Amniotic epithelial cell (primary cell): ENCODE results near the gene RASL11A.
"Not testable (repeated sequence)": the region's sequence is repeated elsewhere in the genome, so short reads cannot be mapped to it uniquely, and the experiment has no call there.

Source experiments
- DNase-seq: peaks from one replicate; pipeline ENCODE4 v3.0.0-alpha.2; 2010; ENCODE audit warnings: low read depth

The RASL11A gene

GRCh38 chr13:27270594-27271520 is at the start of gene RASL11A:
Gene RASL11A, plus strand, starts transcription at chr13:27270830. Its CDS starts 115 bp downstream, at chr13:27270945.
- DNase-seq, result peak; percentile 77

GRCh38 chr13:27222100-27222499 is 48.5 kb upstream of the RASL11A start:
- DNase-seq, result not testable (repeated sequence)

GRCh38 chr13:27226991-27227390 is 43.6 kb upstream of the RASL11A start:
- DNase-seq, result no peak

- no peak for DNase-seq
These were observed 42.5 kb upstream of the RASL11A start for GRCh38 chr13:27228131-27228530.

GRCh38 chr13:27229642-27230041 is 41.0 kb upstream of the RASL11A start:
- no peak for DNase-seq

- DNase-seq, result no peak
These were observed 36.7 kb upstream of the RASL11A start for GRCh38 chr13:27233964-27234363.

- DNase-seq, result no peak
These were observed 34.2 kb upstream of the RASL11A start for GRCh38 chr13:27236478-27236877.

GRCh38 chr13:27242702-27243101 is 27.9 kb upstream of the RASL11A start:
- no peak for DNase-seq

- no peak for DNase-seq
These were observed 25.0 kb upstream of the RASL11A start for GRCh38 chr13:27245610-27246009.

GRCh38 chr13:27250833-27251165 is 19.8 kb upstream of the RASL11A start:
- no peak for DNase-seq

- DNase-seq, result peak; percentile 97
These were observed 19.2 kb upstream of the RASL11A start, which contains the start of gene RPL21 for GRCh38 chr13:27251166-27252091. Gene RPL21, plus strand, starts transcription at chr13:27251558. Its CDS starts 2,219 bp downstream, at chr13:27253777.

GRCh38 chr13:27252467-27252866 is 18.2 kb upstream of the RASL11A start:
- no peak for DNase-seq

GRCh38 chr13:27257233-27257568 is 13.4 kb upstream of the RASL11A start:
- no peak for DNase-seq

- no peak for DNase-seq
These were observed 12.9 kb upstream of the RASL11A start for GRCh38 chr13:27257648-27258253.

GRCh38 chr13:27258637-27259386 is 11.8 kb upstream of the RASL11A start:
- DNase-seq, result no peak

GRCh38 chr13:27259831-27260230 is 10.8 kb upstream of the RASL11A start:
- DNase-seq, result no peak

GRCh38 chr13:27261396-27261795 is 9.2 kb upstream of the RASL11A start:
- DNase-seq, result no peak

- DNase-seq, result no peak
These were observed 7.2 kb upstream of the RASL11A start for GRCh38 chr13:27263438-27263837.

GRCh38 chr13:27264181-27264580 is 6.4 kb upstream of the RASL11A start:
- DNase-seq, result peak; percentile 73

GRCh38 chr13:27264648-27265047 is 6.0 kb upstream of the RASL11A start:
- DNase-seq, result no peak

- peak; percentile 78 for DNase-seq
These were observed 3.7 kb upstream of the RASL11A start for GRCh38 chr13:27266917-27267316.

- no peak for DNase-seq
These were observed 3.0 kb upstream of the RASL11A start for GRCh38 chr13:27267596-27267995.
